Measurements from ENCODE around the gene DEDD.
A peak's percentile ranks its signal among the peaks of the same experiment; 100 is the strongest.

The DEDD gene

DNA sequence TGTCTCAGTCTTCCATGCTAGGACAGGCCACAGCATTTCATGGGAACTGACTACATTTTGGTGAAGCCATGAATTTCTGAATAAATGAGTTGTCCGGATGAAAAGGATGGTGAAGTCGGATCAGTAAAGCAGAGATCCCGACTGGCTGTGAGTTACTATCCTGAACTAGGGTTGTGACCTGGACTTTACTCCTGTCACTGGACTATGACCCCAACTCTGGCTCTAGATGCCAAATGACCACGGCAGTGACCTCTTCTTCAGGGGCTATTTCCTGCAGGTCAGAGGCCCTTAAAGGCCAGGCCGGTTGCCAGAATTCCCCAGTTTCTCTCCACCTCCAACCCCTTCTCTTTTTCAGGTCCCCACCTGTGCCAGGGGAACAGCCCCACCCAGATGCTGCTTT lies 41.4 kb downstream of the DEDD start:
- DNase-seq: no peak

- no peak for DNase-seq
These were observed 41.9 kb downstream of the DEDD start for GRCh38 chr1:161090617-161091016.

- DNase-seq: no peak
These were observed 42.5 kb downstream of the DEDD start for GRCh38 chr1:161089938-161090337.

DNA sequence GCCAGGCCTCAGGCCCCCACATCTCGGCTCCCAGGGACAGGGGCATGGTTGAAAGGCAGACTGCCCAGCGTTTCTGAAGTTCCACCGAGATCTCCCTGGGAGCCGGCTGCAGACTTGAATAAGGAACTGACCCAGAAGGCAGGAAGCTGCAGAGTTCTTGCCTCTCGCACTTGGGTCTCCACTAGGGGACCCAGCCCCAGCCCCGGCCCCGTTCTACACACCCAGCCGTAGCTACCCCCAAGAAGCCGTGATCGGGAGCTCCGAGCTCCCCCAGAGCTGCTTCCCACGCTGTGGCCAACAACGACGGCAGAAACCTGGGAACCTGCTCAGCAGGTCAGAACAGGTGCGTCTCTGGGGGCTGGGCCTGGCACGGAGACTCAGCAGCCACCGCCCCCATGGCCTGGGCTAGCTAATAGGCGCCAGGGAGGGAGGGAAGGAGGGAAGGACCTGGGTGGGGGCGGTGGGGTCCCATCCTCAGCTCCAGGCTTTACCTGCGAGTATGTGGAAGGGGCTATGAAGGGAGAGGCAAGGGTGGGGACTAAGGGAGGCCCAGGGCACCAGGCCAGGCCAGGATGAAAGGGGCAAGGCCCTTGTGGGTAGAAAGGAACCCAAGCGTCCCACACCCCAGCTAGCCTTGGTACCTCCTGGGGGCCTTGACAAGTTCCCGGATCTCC lies 43.1 kb downstream of the DEDD start, which contains the start of gene NECTIN4:
TSS of gene NECTIN4 (minus strand) at position 308 of the 674 bp plus-strand sequence. CDS start at position 46, 262 bp downstream.
- DNase-seq: no peak

DNA sequence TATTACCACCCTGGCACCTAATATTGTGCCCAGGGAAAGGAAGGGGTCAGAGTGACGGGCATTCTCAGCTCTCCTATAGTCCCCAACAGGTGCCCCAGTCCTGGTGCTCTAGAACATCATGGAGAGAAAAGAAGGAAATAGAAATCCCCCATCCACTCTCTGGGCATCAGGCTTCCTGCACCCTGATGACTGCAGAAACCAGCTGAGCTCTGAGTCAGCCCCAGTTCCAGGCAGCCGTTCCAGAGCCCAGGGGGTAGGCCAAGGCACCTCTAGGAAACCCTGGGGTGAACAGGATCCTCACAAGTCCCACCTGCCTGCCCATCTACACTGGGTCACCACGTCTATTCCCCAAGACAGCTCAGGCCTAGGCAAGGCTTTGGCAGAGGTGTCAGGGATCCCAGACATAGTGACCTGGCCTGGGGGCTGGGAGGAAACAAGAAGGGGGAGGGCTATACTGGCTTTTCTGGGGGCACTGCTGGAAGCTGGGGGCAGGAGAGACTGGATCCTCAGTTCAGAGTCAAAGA lies 43.8 kb downstream of the DEDD start:
- DNase-seq: no peak

- no peak for DNase-seq
These were observed 46.0 kb downstream of the DEDD start for GRCh38 chr1:161086457-161086856.

DNA sequence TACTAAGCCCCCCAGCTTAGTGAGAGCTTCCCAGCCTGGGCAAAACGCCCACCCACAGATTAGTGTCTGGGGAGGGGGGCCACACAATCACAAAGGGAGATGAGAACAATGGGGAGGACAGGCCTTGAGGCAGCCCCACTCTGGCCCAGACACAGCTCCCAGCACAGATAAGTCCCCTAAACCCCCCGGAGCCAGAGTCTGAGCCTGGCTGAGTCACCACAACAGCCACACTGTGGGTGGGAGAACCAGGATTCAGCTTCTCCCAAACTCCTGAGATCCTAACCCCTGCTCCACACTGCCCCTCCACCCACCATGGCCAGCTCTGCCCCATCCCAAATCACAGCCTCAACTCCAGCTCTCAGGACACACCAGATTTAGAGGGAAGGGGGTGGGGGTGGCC lies 47.3 kb downstream of the DEDD start:
- DNase-seq: no peak

- no peak for DNase-seq
These were observed 47.9 kb downstream of the DEDD start for GRCh38 chr1:161084597-161084988.

DNA sequence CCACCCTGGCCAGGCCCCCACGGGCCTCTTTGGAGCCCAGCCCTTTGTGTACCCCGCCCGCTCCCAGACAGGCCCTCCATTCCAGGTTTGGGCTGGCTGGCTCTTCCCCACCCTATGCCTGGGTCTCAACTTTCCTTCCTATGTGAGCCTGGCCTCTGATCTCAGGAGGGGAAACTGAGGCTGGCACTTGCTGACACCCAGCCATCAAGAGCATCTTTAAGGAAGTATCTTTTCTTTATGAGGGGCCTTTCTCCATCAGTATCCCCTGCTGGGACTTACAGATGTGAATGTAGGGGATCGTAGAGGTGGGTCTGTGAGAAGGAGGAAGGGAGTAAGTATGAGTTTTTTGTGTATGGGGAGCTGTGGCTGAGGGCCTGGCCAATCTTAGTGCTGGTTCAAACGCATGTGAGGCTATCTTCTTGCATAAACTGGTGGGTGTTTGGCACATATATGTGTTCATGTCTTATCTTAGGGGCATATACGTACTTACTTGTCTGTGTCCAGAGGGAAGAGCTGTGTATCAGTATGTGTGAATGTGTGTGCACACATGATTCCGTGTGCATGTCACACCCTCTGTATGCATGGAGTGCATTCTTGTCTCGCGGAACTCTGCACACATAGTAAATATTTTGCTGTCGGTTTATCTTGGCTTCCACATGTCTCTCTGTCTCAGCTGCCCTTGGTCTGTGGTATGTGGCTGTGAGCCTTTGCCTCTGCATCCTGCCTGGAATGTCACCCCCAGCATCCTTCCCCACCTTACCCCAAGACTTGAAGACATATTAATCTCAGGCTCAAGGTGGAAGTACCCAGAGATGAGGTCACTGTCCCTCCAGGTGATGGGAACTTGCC lies 48.5 kb downstream of the DEDD start:
- no peak for DNase-seq

DNA sequence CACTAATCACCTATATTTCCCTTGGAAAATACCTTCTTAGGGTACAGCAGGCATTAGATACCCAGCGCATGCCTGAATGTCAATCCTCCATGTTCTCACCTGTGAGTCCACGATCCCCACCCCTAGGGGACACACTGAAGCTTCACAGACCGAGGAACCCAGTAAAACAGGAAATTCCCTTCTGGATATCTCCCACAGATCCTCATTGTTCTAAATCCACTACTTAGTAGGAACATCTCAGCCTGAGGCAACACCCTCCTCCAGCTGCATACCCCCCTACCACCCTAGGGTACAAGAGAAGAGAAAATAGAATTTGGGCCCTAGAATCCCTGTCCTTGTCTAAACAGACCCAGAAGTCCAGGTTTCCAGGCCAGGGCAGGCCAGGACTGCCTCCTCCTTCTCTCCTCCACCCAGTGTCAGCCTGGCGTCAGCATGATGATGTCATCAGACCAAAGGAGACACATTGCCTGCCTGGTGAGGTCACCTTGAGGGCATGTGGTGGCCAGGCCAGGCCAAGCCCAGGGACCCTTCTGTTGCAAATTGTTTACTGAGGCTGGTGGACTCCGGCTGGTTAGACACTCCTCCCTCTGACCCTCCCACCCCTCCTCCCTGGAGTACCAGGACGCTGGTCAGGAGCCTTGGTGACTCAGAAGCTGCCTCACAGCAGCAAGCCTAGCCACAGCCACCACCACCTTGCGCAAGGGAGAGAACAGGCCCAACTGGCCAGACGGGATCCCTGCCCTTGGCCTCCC lies 49.3 kb downstream of the DEDD start:
- DNase-seq: peak in 1 of 2 donors; percentile 84

- DNase-seq: no peak
These were observed 50.0 kb downstream of the DEDD start for GRCh38 chr1:161082483-161082882.

DNA sequence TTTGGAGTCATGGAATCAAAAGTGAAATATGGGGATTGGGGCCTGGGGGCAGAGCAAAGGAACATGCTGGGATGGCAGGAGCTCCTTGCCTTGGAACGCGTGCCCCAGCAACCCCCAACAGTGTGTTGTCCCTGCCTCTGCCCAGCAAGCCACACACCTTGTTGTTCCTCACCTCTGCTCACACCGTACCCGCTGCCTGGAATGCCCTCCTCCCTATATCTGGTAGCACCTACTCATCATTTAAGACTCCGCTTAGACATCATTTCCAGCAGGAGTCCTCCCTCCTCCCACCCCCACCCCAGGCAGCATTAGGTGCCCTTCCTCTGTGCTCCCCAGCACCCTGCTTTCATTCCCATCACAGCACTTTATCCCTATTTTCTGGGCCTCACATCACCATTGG lies 50.9 kb downstream of the DEDD start:
- no peak for DNase-seq

DNA sequence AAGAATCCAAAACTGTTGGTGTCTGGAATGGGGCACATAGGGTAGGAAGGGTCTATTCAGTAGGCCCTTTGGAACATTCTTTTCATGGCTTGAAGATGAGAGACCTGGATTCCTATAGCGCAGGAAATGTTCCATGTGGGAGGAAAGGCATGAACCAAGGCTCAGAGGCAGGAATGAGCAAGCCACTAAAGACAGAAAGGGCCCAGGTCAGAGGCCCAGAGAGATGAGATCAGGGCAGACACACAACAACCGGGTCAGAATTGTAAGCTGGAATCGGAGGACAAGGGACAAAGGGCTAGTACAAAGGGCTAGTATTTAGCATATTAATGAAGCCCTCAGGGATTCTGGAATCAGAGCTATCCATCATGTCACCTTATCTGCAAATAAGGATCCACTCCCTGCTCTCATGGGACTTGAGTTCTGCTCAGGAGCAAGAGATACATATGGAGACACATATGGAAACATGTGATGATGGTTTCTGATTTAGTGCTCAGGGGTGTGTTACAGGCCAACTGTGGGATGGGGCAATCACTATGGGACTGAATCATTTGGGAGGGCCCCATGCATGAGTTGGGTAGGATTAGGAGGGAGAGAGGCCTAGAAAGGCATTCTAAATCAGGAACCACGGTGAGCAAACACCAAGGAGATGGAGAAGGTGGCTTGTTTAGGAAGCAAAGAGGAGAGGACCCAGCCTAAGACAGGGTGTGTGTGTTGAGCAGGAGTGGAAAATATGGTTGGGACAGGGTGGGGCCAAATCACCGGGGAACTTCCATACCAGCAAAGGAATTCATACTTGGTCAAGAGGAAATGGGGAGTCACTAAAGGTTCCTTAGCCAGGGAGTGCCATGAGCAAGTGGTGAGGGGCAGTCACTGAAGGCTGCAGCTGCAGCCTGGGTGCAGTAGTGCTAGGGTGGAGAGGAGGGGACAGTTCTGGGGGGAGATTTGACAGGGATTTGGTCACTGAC lies 51.7 kb downstream of the DEDD start:
- no peak for DNase-seq

- no peak for DNase-seq
These were observed 52.9 kb downstream of the DEDD start for GRCh38 chr1:161079436-161080110.

DNA sequence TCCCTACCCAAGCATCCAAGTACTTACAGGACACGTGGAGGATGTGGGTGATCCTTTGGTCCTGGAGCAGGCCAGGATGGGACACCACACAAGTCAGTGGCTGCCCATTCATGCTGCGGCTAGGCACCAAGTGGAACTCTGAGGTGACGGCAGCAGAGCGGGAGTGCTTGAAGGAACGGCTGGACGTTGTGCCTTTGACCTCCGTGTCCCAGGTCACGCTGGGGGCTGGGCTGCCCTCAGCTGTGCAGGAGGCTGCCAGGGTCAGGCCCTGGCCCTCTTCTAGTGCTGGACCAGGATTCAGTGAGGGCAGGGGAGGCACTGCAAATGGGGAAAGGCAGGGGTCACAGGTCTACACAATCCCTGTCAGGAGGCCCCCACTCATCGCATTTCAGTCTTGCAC lies 55.0 kb downstream of the DEDD start:
- no peak for DNase-seq

DNA sequence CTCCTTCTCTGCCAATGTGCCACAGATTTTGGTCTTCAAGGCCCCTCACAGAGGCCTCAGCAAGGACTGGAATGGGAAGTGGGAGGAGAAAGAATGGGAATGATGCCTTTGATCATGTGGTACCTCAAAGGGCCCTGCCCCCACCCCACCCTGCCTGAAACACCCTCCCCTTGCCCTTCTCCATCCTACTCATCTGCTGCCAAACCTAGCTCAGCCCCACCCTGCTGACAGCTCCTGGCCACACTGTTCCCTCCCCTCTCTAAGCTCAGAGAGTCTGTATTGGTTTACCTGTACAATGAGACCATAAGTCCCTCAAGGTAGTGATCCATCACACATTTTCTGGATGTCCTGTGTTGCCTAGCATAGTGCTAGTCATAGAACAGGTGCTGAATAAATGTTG lies 56.1 kb downstream of the DEDD start:
- DNase-seq: no peak

- DNase-seq: no peak
These were observed 57.6 kb downstream of the DEDD start for GRCh38 chr1:161074676-161075368.

GRCh38 chr1:161073474-161074121 lies 58.9 kb downstream of the DEDD start:
- no peak for DNase-seq

DNA sequence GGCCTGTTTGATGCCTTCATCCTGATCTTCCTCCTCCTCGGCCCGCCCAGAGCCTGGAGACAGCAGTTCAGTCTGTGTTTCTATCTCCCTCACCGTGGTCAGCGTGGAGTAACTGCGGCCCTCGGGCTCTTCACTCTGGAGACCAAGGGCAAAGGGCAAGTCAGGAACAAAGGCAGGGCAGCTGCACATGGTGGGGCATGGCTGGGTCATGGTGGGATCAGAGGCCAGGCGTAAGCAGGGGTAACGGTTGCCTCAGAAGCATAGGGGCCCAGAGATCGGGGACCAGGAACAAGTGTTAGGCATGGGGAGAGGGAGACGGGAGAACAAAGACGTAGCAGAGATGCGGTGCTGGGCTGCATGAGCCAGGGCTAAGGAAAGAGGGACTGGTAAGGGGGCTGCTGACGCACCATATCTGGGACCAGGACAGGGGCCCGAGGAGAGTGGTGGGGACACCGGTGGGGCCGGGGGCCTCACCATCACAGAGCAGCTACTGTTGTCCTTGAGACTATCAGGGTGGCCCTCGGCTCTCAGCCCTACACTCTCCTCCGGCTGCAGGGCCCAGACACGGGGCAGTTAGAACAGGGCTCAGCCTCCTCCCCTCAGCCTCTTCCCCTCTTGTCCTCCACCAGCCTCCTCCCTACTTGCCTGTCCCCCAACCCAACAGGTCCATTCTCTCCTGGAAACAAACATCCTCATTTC lies 59.6 kb downstream of the DEDD start:
- no peak for DNase-seq

Data from CD4-positive, alpha-beta T cell treated with Interleukin-1 beta for 1 hour (primary cell).